GM06990 (cell line): ENCODE measurements around the gene SLC49A3.
A peak's percentile ranks its signal among the peaks of the same experiment; 100 is the strongest.
"Not testable (repeated sequence)": the region's sequence is repeated elsewhere in the genome, so short reads cannot be mapped to it uniquely, and the experiment has no call there.

Experiments
- DNase-seq: peaks from one replicate; pipeline ENCODE4 v3.0.0-alpha.2; 2011; ENCODE audit not compliant: insufficient read length; ENCODE audit errors: extremely low read depth
- H3K27me3 ChIP-seq: replicated peaks from 2 replicates; pipeline ENCODE4 v1.6.0; 2011; ENCODE audit warnings: low read length; ENCODE audit not compliant: control insufficient read depth, insufficient read depth
- H3K36me3 ChIP-seq: 2 replicates; pipeline ENCODE4 v1.5.1; 2011; ENCODE audit warnings: low read length; ENCODE audit not compliant: control insufficient read depth, insufficient read depth
- H3K4me3 ChIP-seq: replicated peaks from 2 replicates; pipeline ENCODE4 v1.5.1; 2011; ENCODE audit warnings: low read depth, mild to moderate bottlenecking, control low read depth, low read length
- CTCF ChIP-seq: IDR thresholded peaks from 2 replicates; pipeline ENCODE4 v1.5.1; 2011; ENCODE audit warnings: low read length, control low read depth, mild to moderate bottlenecking, inconsistent platforms; ENCODE audit not compliant: insufficient read depth, poor library complexity, severe bottlenecking

Gene SLC49A3

GRCh38 chr4:648579-649292, 40.2 kb downstream of the SLC49A3 start:
- TF ChIP-seq CTCF, result no peak
- H3K36me3 ChIP-seq, result no peaks in the 10 kb centered on the region
- peak; percentile 0 for DNase-seq
- H3K27me3 ChIP-seq, result no peaks in the 10 kb centered on the region
- no peak overlapping the region for H3K4me3 ChIP-seq

GRCh38 chr4:647481-647880, 41.5 kb downstream of the SLC49A3 start:
- no peak for DNase-seq
- no peak for TF ChIP-seq CTCF
- no peaks in the 10 kb centered on the region for H3K36me3 ChIP-seq
- H3K4me3 ChIP-seq, result no peak overlapping the region
- H3K27me3 ChIP-seq, result no peaks in the 10 kb centered on the region

- DNase-seq, result no peak
- H3K27me3 ChIP-seq, result no peaks in the 10 kb centered on the region
- H3K36me3 ChIP-seq, result no peaks in the 10 kb centered on the region
- no peak for TF ChIP-seq CTCF
- no peak overlapping the region for H3K4me3 ChIP-seq
Observed at GRCh38 chr4:646460-646859, 42.5 kb downstream of the SLC49A3 start.

GRCh38 chr4:642366-642765, 46.6 kb downstream of the SLC49A3 start:
- not testable (repeated sequence) for DNase-seq, H3K36me3 ChIP-seq, H3K4me3 ChIP-seq, H3K27me3 ChIP-seq

- no peak for DNase-seq
- H3K4me3 ChIP-seq, result no peak overlapping the region
- no peaks in the 10 kb centered on the region for H3K36me3 ChIP-seq
- no peaks in the 10 kb centered on the region for H3K27me3 ChIP-seq
- TF ChIP-seq CTCF, result no peak
Observed at GRCh38 chr4:637536-638280, 51.2 kb downstream of the SLC49A3 start.

GRCh38 chr4:636628-637159, 52.3 kb downstream of the SLC49A3 start:
- TF ChIP-seq CTCF, result no peak
- no peaks in the 10 kb centered on the region for H3K36me3 ChIP-seq
- no peak for DNase-seq
- H3K27me3 ChIP-seq, result no peaks in the 10 kb centered on the region
- no peak overlapping the region for H3K4me3 ChIP-seq
